ENCODE results near the gene FRMD4A. TPM values are rescaled to one million over a fixed set of nuclear protein-coding genes. Genes with fewer than 3 reads are reported as not detected.
A peak's percentile ranks its signal among the peaks of the same experiment; 100 is the strongest.

FRMD4A gene
- polyA plus RNA-seq, 1 of the 3 experiments (the other 2 are of a cell fraction) = 37.7 TPM

- TF ChIP-seq CTCF (IDR thresholded peaks at IDR 0.05) = no peak
- TF ChIP-seq MXI1 (IDR thresholded peaks at IDR 0.05; ENCODE audit: low read depth, low read length) = no peak
- no peak for TF ChIP-seq FOXM1 (IDR thresholded peaks at IDR 0.05; ENCODE audit: low read depth)
- TF ChIP-seq RXRA (IDR thresholded peaks at IDR 0.05; ENCODE audit: borderline replicate concordance, low read depth) = peak; percentile 54; the same call in 1 of the 2 replicates
- TF ChIP-seq CHD2 (IDR thresholded peaks at IDR 0.05; ENCODE audit: low read length, partially characterized antibody) = no peak
- TF ChIP-seq POLR2AphosphoS5 (IDR thresholded peaks at IDR 0.05; ENCODE audit: low read depth, low read length) = no peak; the same call in 1 of the 2 replicates
- TF ChIP-seq, protein P1, sequence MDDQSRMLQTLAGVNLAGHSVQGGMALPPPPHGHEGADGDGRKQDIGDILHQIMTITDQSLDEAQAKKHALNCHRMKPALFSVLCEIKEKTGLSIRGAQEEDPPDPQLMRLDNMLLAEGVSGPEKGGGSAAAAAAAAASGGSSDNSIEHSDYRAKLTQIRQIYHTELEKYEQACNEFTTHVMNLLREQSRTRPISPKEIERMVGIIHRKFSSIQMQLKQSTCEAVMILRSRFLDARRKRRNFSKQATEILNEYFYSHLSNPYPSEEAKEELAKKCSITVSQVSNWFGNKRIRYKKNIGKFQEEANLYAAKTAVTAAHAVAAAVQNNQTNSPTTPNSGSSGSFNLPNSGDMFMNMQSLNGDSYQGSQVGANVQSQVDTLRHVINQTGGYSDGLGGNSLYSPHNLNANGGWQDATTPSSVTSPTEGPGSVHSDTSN (IDR thresholded peaks at IDR 0.05) = peak; percentile 88
Observed at GRCh38 chr10:13984647-13985155, 346.0 kb downstream of the FRMD4A start (continued).

DNA sequence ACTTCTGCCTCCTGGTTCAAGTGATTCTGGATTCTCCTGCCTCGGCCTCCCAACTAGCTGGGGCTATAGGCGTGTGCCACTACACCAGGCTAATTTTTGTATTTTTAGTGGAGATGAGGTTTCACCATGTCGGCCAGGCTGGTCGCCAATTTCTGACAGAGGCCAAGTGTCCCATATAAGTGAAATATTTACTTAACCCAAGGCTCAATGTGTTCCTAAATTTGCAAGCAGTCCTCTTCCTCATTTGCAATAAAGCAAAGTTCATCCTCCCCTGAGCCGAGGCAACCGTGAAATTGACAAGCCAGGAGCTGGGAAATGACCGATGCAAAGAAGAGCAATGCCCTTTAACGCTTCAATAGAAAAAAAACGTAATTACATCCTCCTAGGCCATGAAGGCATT lies 347.7 kb downstream of the FRMD4A start:
- Histone ChIP-seq H3K79me2 (ENCODE audit: insufficient read depth) (peaks cover 12% of the 10 kb centered on the region), H3K9me2 (no peaks in the 10 kb centered on the region), H3K9ac (no peak overlapping the region), H3K4me2 (no peak overlapping the region), H3K36me3 (replicated peaks in 1 of 2; ENCODE audit: control insufficient read depth in 1 of 2, insufficient read depth in 2 of 2, low read length in 1 of 2) (no peaks in the 10 kb centered on the region), H3K4me1 (ENCODE audit: control insufficient read depth in 1 of 2, insufficient read depth in 2 of 2, low read depth in 1 of 2, low read length in 1 of 2) (peaks cover 6 to 26% of the 10 kb centered on the region in 2 experiments), H2AFZ (ENCODE audit: low read depth) (no peak overlapping the region), H3K27ac (ENCODE audit: low read depth in 2 of 2, low read length in 1 of 2) (no peak overlapping the region), H3F3A (replicated peaks; ENCODE audit: insufficient read depth) (peaks cover 36% of the 10 kb centered on the region), H4K20me1 (ENCODE audit: insufficient read depth) (no peaks in the 10 kb centered on the region), H3K9me3 (no peaks in the 10 kb centered on the region), H3K27me3 (ENCODE audit: insufficient read depth) (no peaks in the 10 kb centered on the region), H3K4me3 (ENCODE audit: low read depth in 2 of 2, low read length in 1 of 2) (no peak overlapping the region)
- 90% methylated on average over 9 of the region's 9 CpGs for WGBS (ENCODE audit: low lambda C conversion rate)
- no peak for DNase-seq
- ChIA-PET CTCF (no interaction called here), POLR2A (no interaction called here)
- TF ChIP-seq CTCF (IDR thresholded peaks at IDR 0.05) (no peak), RXRA (IDR thresholded peaks at IDR 0.05; ENCODE audit: borderline replicate concordance, low read depth) (no peak)

GRCh38 chr10:13978533-13979115 lies 352.1 kb downstream of the FRMD4A start:
- Histone ChIP-seq H3K79me2 (ENCODE audit: insufficient read depth) (no peaks in the 10 kb centered on the region), H3K9me3 (no peaks in the 10 kb centered on the region), H2AFZ (ENCODE audit: low read depth) (no peak overlapping the region), H3K36me3 (replicated peaks in 1 of 2; ENCODE audit: control insufficient read depth in 1 of 2, insufficient read depth in 2 of 2, low read length in 1 of 2) (no peaks in the 10 kb centered on the region), H4K20me1 (ENCODE audit: insufficient read depth) (no peaks in the 10 kb centered on the region), H3F3A (replicated peaks; ENCODE audit: insufficient read depth) (peaks cover 17% of the 10 kb centered on the region), H3K27me3 (ENCODE audit: insufficient read depth) (no peaks in the 10 kb centered on the region), H3K4me3 (ENCODE audit: low read depth in 2 of 2, low read length in 1 of 2) (no peak overlapping the region), H3K4me2 (peak overlapping the region; percentile 15; the same call in 1 of the 2 replicates), H3K4me1 (ENCODE audit: control insufficient read depth in 1 of 2, insufficient read depth in 2 of 2, low read depth in 1 of 2, low read length in 1 of 2) (peaks cover 9 to 11% of the 10 kb centered on the region in 2 experiments), H3K9me2 (no peaks in the 10 kb centered on the region), H3K9ac (peak overlapping the region; percentile 8; the same call in 1 of the 2 replicates), H3K27ac (ENCODE audit: low read depth in 2 of 2, low read length in 1 of 2) (peak overlapping the region in 1 of 2 experiments; percentile 82; a peak in 3 of 4 replicates)
- DNase-seq = peak; percentile 74
- 30% methylated on average over 4 of the region's 4 CpGs for WGBS (ENCODE audit: low lambda C conversion rate)
- ChIA-PET CTCF (interaction anchor here (0.9 to 1.2 kb wide), 2 partner anchors 86 to 115 kb away, joined by 3 to 4 read pairs; no protein-coding TSS in a partner anchor), POLR2A (interaction anchor here (1.7 kb wide), 1 partner anchor 30 kb away, joined by 3 read pairs; no protein-coding TSS in a partner anchor)
- TF ChIP-seq EP300 (IDR thresholded peaks at IDR 0.05; ENCODE audit: borderline replicate concordance in 1 of 2, low read depth in 1 of 2, low read length in 1 of 2) (peak; percentile 19 to 90; a peak in 3 of 4 replicates), SIN3A (IDR thresholded peaks at IDR 0.05; ENCODE audit: borderline replicate concordance, low read depth, low read length) (no peak), USF1 (IDR thresholded peaks at IDR 0.05; ENCODE audit: borderline replicate concordance, low read depth) (no peak), TCF12 (IDR thresholded peaks at IDR 0.05) (peak; percentile 21; the same call in 1 of the 2 replicates), JUND (IDR thresholded peaks at IDR 0.05) (0 out of 2 replicates have a peak, but pooled peaks have one; percentile 28), MXI1 (IDR thresholded peaks at IDR 0.05; ENCODE audit: low read depth, low read length) (peak; percentile 45; the same call in 1 of the 2 replicates), IRF3 (IDR thresholded peaks at IDR 0.05; ENCODE audit: low read depth, low read length) (no peak), TEAD4 (IDR thresholded peaks at IDR 0.05; ENCODE audit: borderline replicate concordance, insufficient read depth) (no peak), TAF1 (IDR thresholded peaks at IDR 0.05; ENCODE audit: borderline replicate concordance, low read depth, low read length) (no peak), RCOR1 (IDR thresholded peaks at IDR 0.05; ENCODE audit: low read length) (peak; percentile 96), GABPA (IDR thresholded peaks at IDR 0.05; ENCODE audit: low read depth) (no peak), FOXM1 (IDR thresholded peaks at IDR 0.05; ENCODE audit: low read depth) (no peak)
